Measurements from ENCODE around the gene MAP1LC3B. TPM values are rescaled to one million over a fixed set of nuclear protein-coding genes. Genes with fewer than 3 reads are reported as not detected.
"Not testable (repeated sequence)": the region's sequence is repeated elsewhere in the genome, so short reads cannot be mapped to it uniquely, and the experiment has no call there.

Gene MAP1LC3B
- total RNA-seq, 3 donors from 2014 or later, result 31.5 to 43.2 (median 31.6) TPM

GRCh38 chr16:87351320-87351698 is 40.8 kb upstream of the MAP1LC3B start:
- DNase-seq (no peak), ATAC-seq (no peak)
- no peak overlapping the region for H3K4me3 Mint-ChIP-seq
- H3K36me3 Mint-ChIP-seq (ENCODE audit: insufficient read depth), result peaks cover 9% of the 10 kb centered on the region
- peaks cover 2% of the 10 kb centered on the region for H3K4me1 Mint-ChIP-seq (ENCODE audit: low read depth)
- no peaks in the 10 kb centered on the region for H3K27me3 Mint-ChIP-seq (ENCODE audit: low read depth)
- H3K9me3 Mint-ChIP-seq, result no peaks in the 10 kb centered on the region

- no peak overlapping the region for H3K4me3 Mint-ChIP-seq
- H3K27me3 Mint-ChIP-seq (ENCODE audit: low read depth), result no peaks in the 10 kb centered on the region
- ATAC-seq (no peak), DNase-seq (no peak)
- no peaks in the 10 kb centered on the region for H3K9me3 Mint-ChIP-seq
- peaks cover 9% of the 10 kb centered on the region for H3K36me3 Mint-ChIP-seq (ENCODE audit: insufficient read depth)
- peaks cover 2% of the 10 kb centered on the region for H3K4me1 Mint-ChIP-seq (ENCODE audit: low read depth)
Measured at GRCh38 chr16:87352818-87353217, 39.3 kb upstream of the MAP1LC3B start.

GRCh38 chr16:87353613-87354012 is 38.5 kb upstream of the MAP1LC3B start:
- DNase-seq, result no peak
- no peaks in the 10 kb centered on the region for H3K27me3 Mint-ChIP-seq (ENCODE audit: low read depth)
- H3K9me3 Mint-ChIP-seq, result no peaks in the 10 kb centered on the region
- ATAC-seq, result no peak
- H3K4me1 Mint-ChIP-seq (ENCODE audit: low read depth), result peaks cover 2% of the 10 kb centered on the region
- peaks cover 14% of the 10 kb centered on the region for H3K36me3 Mint-ChIP-seq (ENCODE audit: insufficient read depth)
- H3K4me3 Mint-ChIP-seq, result no peak overlapping the region

GRCh38 chr16:87356491-87356853 is 35.7 kb upstream of the MAP1LC3B start:
- Mint-ChIP-seq H3K4me1 (ENCODE audit: low read depth) (no peaks in the 10 kb centered on the region), H3K36me3 (ENCODE audit: insufficient read depth) (peaks cover 13% of the 10 kb centered on the region), H3K27me3 (ENCODE audit: low read depth) (no peaks in the 10 kb centered on the region), H3K9me3 (no peaks in the 10 kb centered on the region), H3K4me3 (no peak overlapping the region)
- no peak for ATAC-seq
- DNase-seq, result no peak

GRCh38 chr16:87358250-87358649 is 33.9 kb upstream of the MAP1LC3B start:
- H3K4me3 Mint-ChIP-seq, result no peak overlapping the region
- DNase-seq, result no peak
- no peaks in the 10 kb centered on the region for H3K27me3 Mint-ChIP-seq (ENCODE audit: low read depth)
- H3K9me3 Mint-ChIP-seq, result no peaks in the 10 kb centered on the region
- ATAC-seq, result no peak
- no peaks in the 10 kb centered on the region for H3K4me1 Mint-ChIP-seq (ENCODE audit: low read depth)
- peaks cover 13% of the 10 kb centered on the region for H3K36me3 Mint-ChIP-seq (ENCODE audit: insufficient read depth)

GRCh38 chr16:87358696-87359095 is 33.4 kb upstream of the MAP1LC3B start:
- Mint-ChIP-seq H3K27me3 (ENCODE audit: low read depth) (no peaks in the 10 kb centered on the region), H3K4me3 (no peak overlapping the region), H3K36me3 (ENCODE audit: insufficient read depth) (peaks cover 16% of the 10 kb centered on the region), H3K9me3 (no peaks in the 10 kb centered on the region), H3K4me1 (ENCODE audit: low read depth) (no peaks in the 10 kb centered on the region)
- ATAC-seq, result no peak
- DNase-seq, result no peak

- no peaks in the 10 kb centered on the region for H3K9me3 Mint-ChIP-seq
- H3K27me3 Mint-ChIP-seq (ENCODE audit: low read depth), result no peaks in the 10 kb centered on the region
- H3K4me3 Mint-ChIP-seq, result no peak overlapping the region
- ATAC-seq (no peak), DNase-seq (no peak)
- no peaks in the 10 kb centered on the region for H3K4me1 Mint-ChIP-seq (ENCODE audit: low read depth)
- peaks cover 16% of the 10 kb centered on the region for H3K36me3 Mint-ChIP-seq (ENCODE audit: insufficient read depth)
Measured at GRCh38 chr16:87359121-87359520, 33.0 kb upstream of the MAP1LC3B start.

- Mint-ChIP-seq H3K4me3 (no peak overlapping the region), H3K27me3 (ENCODE audit: low read depth) (no peaks in the 10 kb centered on the region), H3K4me1 (ENCODE audit: low read depth) (peaks cover 10% of the 10 kb centered on the region), H3K36me3 (ENCODE audit: insufficient read depth) (peaks cover 19% of the 10 kb centered on the region), H3K9me3 (no peaks in the 10 kb centered on the region)
- no peak for ATAC-seq
- no peak for DNase-seq
Measured at GRCh38 chr16:87360862-87361610, 31.1 kb upstream of the MAP1LC3B start.

GRCh38 chr16:87361916-87362619 is 30.1 kb upstream of the MAP1LC3B start:
- ATAC-seq, result no peak
- no peaks in the 10 kb centered on the region for H3K27me3 Mint-ChIP-seq (ENCODE audit: low read depth)
- no peak for DNase-seq
- peaks cover 25% of the 10 kb centered on the region for H3K36me3 Mint-ChIP-seq (ENCODE audit: insufficient read depth)
- peaks cover 15% of the 10 kb centered on the region for H3K4me1 Mint-ChIP-seq (ENCODE audit: low read depth)
- no peak overlapping the region for H3K4me3 Mint-ChIP-seq
- H3K9me3 Mint-ChIP-seq, result no peaks in the 10 kb centered on the region

GRCh38 chr16:87362828-87363559 is 29.1 kb upstream of the MAP1LC3B start:
- H3K4me1 Mint-ChIP-seq (ENCODE audit: low read depth), result peaks cover 22% of the 10 kb centered on the region
- not testable (repeated sequence) for DNase-seq; H3K27me3 Mint-ChIP-seq (ENCODE audit: low read depth); H3K9me3 Mint-ChIP-seq; H3K4me3 Mint-ChIP-seq; ATAC-seq
- H3K36me3 Mint-ChIP-seq (ENCODE audit: insufficient read depth), result peaks cover 28% of the 10 kb centered on the region

GRCh38 chr16:87363771-87364455 is 28.2 kb upstream of the MAP1LC3B start:
- H3K27me3 Mint-ChIP-seq (ENCODE audit: low read depth), result no peaks in the 10 kb centered on the region
- DNase-seq (no peak), ATAC-seq (no peak)
- peaks cover 30% of the 10 kb centered on the region for H3K4me1 Mint-ChIP-seq (ENCODE audit: low read depth)
- no peaks in the 10 kb centered on the region for H3K9me3 Mint-ChIP-seq
- H3K4me3 Mint-ChIP-seq, result no peak overlapping the region
- peaks cover 24% of the 10 kb centered on the region for H3K36me3 Mint-ChIP-seq (ENCODE audit: insufficient read depth)

GRCh38 chr16:87365021-87365713 is 27.0 kb upstream of the MAP1LC3B start:
- peaks cover 35% of the 10 kb centered on the region for H3K4me1 Mint-ChIP-seq (ENCODE audit: low read depth)
- H3K9me3 Mint-ChIP-seq, result no peaks in the 10 kb centered on the region
- H3K4me3 Mint-ChIP-seq, result no peak overlapping the region

GRCh38 chr16:87366288-87366687 is 25.8 kb upstream of the MAP1LC3B start:
- peaks cover 38% of the 10 kb centered on the region for H3K4me1 Mint-ChIP-seq (ENCODE audit: low read depth)
- H3K9me3 Mint-ChIP-seq, result no peaks in the 10 kb centered on the region
- ATAC-seq, result no peak
- no peak overlapping the region for H3K4me3 Mint-ChIP-seq
- H3K27me3 Mint-ChIP-seq (ENCODE audit: low read depth), result no peaks in the 10 kb centered on the region
- H3K36me3 Mint-ChIP-seq (ENCODE audit: insufficient read depth), result peaks cover 16% of the 10 kb centered on the region
- no peak for DNase-seq

More at GRCh38 chr16:87365021-87365713, 27.0 kb upstream of the MAP1LC3B start:
- DNase-seq (no peak), ATAC-seq (no peak)
- Mint-ChIP-seq H3K27me3 (ENCODE audit: low read depth) (no peaks in the 10 kb centered on the region), H3K36me3 (ENCODE audit: insufficient read depth) (peaks cover 18% of the 10 kb centered on the region)

GRCh38 chr16:87366930-87367329 is 25.2 kb upstream of the MAP1LC3B start:
- Mint-ChIP-seq H3K36me3 (ENCODE audit: insufficient read depth) (peaks cover 16% of the 10 kb centered on the region), H3K4me3 (no peak overlapping the region), H3K27me3 (ENCODE audit: low read depth) (no peaks in the 10 kb centered on the region), H3K4me1 (ENCODE audit: low read depth) (peaks cover 44% of the 10 kb centered on the region), H3K9me3 (no peaks in the 10 kb centered on the region)
- no peak for ATAC-seq
- DNase-seq, result no peak
